Endothelial cell of umbilical vein (primary cell): Measurements from ENCODE around the gene NECTIN4.

Experiments
- EZH2 ChIP-seq: IDR thresholded peaks from 2 replicates; pipeline ENCODE4 v1.6.1; 2012; ENCODE audit warnings: borderline replicate concordance, low read depth, mild to moderate bottlenecking, moderate library complexity, low read length, inconsistent platforms; ENCODE audit not compliant: severe bottlenecking
- JUN ChIP-seq: IDR thresholded peaks from 2 replicates; pipeline ENCODE4 v1.6.1; 2011; ENCODE audit warnings: borderline replicate concordance, low read depth; ENCODE audit not compliant: insufficient read length, insufficient read depth
- POLR2A ChIP-seq: IDR thresholded peaks from 2 replicates; pipeline ENCODE4 v1.6.1; 2012; ENCODE audit warnings: low read depth, mild to moderate bottlenecking, control low read depth, low read length
- POLR2AphosphoS5 ChIP-seq: IDR thresholded peaks from 2 replicates; pipeline ENCODE4 v1.6.1; 2012; ENCODE audit warnings: low read depth, mild to moderate bottlenecking, control low read depth, low read length, moderate library complexity; ENCODE audit not compliant: insufficient read depth
- TF ChIP-seq, protein P1 (sequence below), 2 donors: IDR thresholded peaks; 1 replicate in 1 of 2; 2 replicates in 1 of 2; pipeline ENCODE4 v1.5.1; 2011; ENCODE audit warnings: low read length in 2 of 2, mild to moderate bottlenecking in 2 of 2, moderate library complexity in 2 of 2, control low read depth in 1 of 2, inconsistent platforms in 1 of 2, low read depth in 1 of 2; ENCODE audit not compliant: insufficient read depth in 1 of 2; ENCODE audit errors: extremely low read depth in 1 of 2

DNA sequence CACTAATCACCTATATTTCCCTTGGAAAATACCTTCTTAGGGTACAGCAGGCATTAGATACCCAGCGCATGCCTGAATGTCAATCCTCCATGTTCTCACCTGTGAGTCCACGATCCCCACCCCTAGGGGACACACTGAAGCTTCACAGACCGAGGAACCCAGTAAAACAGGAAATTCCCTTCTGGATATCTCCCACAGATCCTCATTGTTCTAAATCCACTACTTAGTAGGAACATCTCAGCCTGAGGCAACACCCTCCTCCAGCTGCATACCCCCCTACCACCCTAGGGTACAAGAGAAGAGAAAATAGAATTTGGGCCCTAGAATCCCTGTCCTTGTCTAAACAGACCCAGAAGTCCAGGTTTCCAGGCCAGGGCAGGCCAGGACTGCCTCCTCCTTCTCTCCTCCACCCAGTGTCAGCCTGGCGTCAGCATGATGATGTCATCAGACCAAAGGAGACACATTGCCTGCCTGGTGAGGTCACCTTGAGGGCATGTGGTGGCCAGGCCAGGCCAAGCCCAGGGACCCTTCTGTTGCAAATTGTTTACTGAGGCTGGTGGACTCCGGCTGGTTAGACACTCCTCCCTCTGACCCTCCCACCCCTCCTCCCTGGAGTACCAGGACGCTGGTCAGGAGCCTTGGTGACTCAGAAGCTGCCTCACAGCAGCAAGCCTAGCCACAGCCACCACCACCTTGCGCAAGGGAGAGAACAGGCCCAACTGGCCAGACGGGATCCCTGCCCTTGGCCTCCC, 6.2 kb downstream of the NECTIN4 start:
- TF ChIP-seq, protein P1, sequence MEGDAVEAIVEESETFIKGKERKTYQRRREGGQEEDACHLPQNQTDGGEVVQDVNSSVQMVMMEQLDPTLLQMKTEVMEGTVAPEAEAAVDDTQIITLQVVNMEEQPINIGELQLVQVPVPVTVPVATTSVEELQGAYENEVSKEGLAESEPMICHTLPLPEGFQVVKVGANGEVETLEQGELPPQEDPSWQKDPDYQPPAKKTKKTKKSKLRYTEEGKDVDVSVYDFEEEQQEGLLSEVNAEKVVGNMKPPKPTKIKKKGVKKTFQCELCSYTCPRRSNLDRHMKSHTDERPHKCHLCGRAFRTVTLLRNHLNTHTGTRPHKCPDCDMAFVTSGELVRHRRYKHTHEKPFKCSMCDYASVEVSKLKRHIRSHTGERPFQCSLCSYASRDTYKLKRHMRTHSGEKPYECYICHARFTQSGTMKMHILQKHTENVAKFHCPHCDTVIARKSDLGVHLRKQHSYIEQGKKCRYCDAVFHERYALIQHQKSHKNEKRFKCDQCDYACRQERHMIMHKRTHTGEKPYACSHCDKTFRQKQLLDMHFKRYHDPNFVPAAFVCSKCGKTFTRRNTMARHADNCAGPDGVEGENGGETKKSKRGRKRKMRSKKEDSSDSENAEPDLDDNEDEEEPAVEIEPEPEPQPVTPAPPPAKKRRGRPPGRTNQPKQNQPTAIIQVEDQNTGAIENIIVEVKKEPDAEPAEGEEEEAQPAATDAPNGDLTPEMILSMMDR (IDR thresholded peaks at IDR 0.05; ENCODE audit: extremely low read depth in 1 of 2, insufficient read depth in 1 of 2, low read depth in 1 of 2, low read length in 2 of 2): no peak
- TF ChIP-seq POLR2AphosphoS5: no peak
- no peak for TF ChIP-seq EZH2
- TF ChIP-seq POLR2A: no peak
- peak; percentile 31 for TF ChIP-seq JUN
